COR-L47 (cell line): Measurements from ENCODE around the gene CHAF1B.

ENCODE experiments used
- DNase-seq: peaks from one replicate; lab custom pipeline; 2025; lab: John Stamatoyannopoulos, UW

Gene CHAF1B

DNA sequence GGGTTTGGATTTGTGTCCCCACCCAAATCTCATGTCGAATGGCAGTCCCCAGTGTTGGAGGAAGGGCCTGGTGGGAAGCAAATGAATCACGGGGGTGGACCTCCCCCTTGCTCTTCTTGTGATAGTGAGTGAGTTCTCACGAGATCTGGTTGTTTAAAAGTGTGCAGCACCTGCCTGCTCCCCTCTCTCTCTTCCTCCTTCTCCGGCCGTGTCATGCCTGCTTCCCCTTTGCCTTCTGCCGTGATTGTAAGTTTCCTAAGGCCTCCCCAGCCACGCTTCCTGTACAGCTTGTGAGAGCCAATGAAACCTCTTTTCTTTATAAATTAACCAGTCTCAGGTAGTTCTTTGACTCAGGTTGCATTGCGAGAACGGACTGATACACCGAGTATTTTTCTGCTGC is 78.8 kb downstream of the CHAF1B start:
- DNase-seq = no peak

DNA sequence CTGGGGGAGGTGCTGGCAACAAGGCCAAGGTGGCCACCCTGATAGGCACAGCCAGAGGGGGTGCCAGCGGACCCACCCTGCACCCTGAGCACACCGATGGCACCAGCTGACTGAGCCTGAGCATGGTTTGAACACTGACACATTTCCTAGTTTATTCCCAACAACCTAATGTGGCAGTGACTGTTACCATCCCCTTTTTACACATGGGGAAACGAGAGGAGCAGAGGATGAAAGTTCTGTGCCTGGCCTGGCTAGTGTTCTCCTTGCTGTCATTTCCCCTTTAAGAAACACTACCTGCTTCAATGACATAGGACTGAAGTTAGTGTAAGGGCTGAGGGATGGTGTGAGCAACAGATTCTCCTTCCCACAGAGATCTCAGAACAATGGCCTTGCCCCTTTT is 79.4 kb downstream of the CHAF1B start:
- no peak for DNase-seq

DNA sequence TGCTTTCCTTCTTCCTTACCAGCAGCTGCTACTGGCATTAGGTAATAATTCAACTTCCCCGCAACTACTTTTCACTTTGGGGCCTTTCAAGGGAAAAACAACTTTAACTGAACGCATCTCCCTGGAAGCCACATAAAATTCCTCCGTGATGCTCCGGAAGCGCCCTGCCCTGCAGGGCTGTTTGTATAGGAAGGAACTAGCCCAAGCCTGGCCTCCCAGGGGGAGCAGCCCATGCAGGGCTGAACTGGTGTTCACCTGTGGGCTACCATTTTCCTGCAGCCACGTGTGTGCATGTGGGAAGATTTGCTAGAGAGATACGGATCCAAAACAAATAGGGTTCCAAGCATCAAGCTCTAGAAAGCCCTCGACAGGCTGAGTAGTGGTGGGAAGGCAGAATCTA is 80.3 kb downstream of the CHAF1B start:
- no peak for DNase-seq

DNA sequence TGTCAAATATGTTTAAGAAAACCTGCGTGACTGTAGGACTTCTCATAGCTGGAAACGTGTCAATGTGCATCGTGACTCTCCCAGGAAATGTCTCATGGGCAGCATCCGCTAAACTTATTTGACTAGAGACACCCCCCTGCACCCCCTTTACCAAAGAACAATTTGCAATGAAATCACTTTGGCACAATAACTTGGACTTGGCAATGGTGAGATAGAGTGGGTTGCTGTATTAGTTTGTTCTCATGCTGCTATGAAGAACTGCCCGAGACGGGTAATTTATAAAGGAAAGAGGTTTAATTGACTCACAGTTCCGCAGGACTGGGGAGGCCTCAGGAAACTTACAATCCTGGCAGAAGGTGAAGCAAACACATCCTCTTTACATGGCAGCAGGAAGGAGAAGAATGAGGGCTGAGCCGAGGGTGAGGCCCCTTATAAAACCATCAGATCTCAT is 80.9 kb downstream of the CHAF1B start:
- no peak for DNase-seq
